ENCODE measurements around the gene ZNF48. TPM values are rescaled to one million over a fixed set of nuclear protein-coding genes. Genes with fewer than 3 reads are reported as not detected.

Gene ZNF48
- total RNA-seq, 4 donors from 2014 or later, result 4.4 to 12.7 (median 8.7) TPM

GRCh38 chr16:30447512-30448226 is 52.4 kb downstream of the ZNF48 start:
- H3K9me3 ChIP-seq, result no peaks in the 10 kb centered on the region
- in situ Hi-C loops (cut with MboI; ENCODE audit: low sequenced_read_pairs in 4 of 4), result loop anchor here in 1 of 4 donors (10.0 to 25.0 kb wide), 2 partner anchors 87 to 190 kb away; partner anchors contain the start of gene ZNF747
- H3K4me3 ChIP-seq, result no peak overlapping the region
- H3K4me1 ChIP-seq, result peaks cover 20 to 21% of the 10 kb centered on the region in 2 donors
- no peaks in the 10 kb centered on the region for H3K27me3 ChIP-seq
- ATAC-seq (no peak), DNase-seq (no peak)
- intact Hi-C loops (cut with DNase I; ENCODE audit: low total_unique reads), result no loop called here
- TF ChIP-seq POLR2A (IDR thresholded peaks at IDR 0.05), result no peak
- TF ChIP-seq CTCF (IDR thresholded peaks at IDR 0.05 in 4 of 5, conservative IDR thresholded peaks at IDR 0.05 in 1 of 5), result no peak
- no peaks in the 10 kb centered on the region for H3K36me3 ChIP-seq
- H3K27ac ChIP-seq, result no peak overlapping the region

DNA sequence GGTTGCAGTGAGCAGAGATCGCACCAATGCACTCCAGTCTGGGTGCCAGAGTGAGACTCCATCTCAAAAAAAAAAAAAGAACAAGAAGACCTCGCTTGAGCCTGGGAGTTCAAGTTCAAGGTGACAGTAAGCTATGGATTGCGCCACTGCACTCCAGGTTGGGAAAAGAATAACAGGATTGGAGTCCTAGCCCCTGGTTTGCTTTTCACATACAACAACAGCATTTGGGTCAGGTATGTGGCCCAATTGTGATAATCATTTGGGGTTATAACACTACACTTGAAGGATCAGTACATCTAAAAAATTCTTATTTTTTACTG is 53.9 kb downstream of the ZNF48 start:
- ATAC-seq (no peak), DNase-seq (no peak)
- Histone ChIP-seq H3K36me3 (no peaks in the 10 kb centered on the region), H3K4me1 (peaks cover 10% of the 10 kb centered on the region in 2 donors), H3K27ac (no peak overlapping the region), H3K4me3 (no peak overlapping the region), H3K9me3 (no peaks in the 10 kb centered on the region), H3K27me3 (no peaks in the 10 kb centered on the region)
- in situ Hi-C loops (cut with MboI; ENCODE audit: low sequenced_read_pairs in 4 of 4), result loop anchor here in 1 of 4 donors (10.0 to 25.0 kb wide), 2 partner anchors 86 to 188 kb away; partner anchors contain the start of gene ZNF747
- intact Hi-C loops (cut with DNase I; ENCODE audit: low total_unique reads), result no loop called here
- no peak for TF ChIP-seq POLR2A (IDR thresholded peaks at IDR 0.05)
- TF ChIP-seq CTCF (IDR thresholded peaks at IDR 0.05 in 4 of 5, conservative IDR thresholded peaks at IDR 0.05 in 1 of 5), result no peak

Other genes with a start within 250 kb of the ZNF48 start
- gene CORO1A, start 211.8 kb upstream of the ZNF48 start, total RNA-seq, result 1 to 10 TPM in 3 of 4 donors, under 1 TPM in 1; 0.44 to 8.9 (median 5.8) TPM
- gene BOLA2B, start 201.8 kb upstream of the ZNF48 start, total RNA-seq, result 100 to 1,000 TPM in 3 of 4 donors, 10 to 100 TPM in 1; 96.7 to 228 (median 140) TPM
- gene SLX1A, start 201.5 kb upstream of the ZNF48 start, total RNA-seq, result 100 to 1,000 TPM in 1 of 4 donors, 10 to 100 TPM in 3; 23.6 to 103 (median 45.7) TPM
- gene SULT1A3, start 196.2 kb upstream of the ZNF48 start, total RNA-seq, result 10 to 100 TPM in 1 of 4 donors, 1 to 10 TPM in 2, not detected in 1; 4.9 to 11.3 (median 9.2) TPM
- 10 to 100 TPM in 1 of 4 donors, 1 to 10 TPM in 1, under 1 TPM in 2; 0.62 to 10.4 (median 0.91) TPM for gene NPIPB13, start 146.9 kb upstream of the ZNF48 start, total RNA-seq
- gene CD2BP2, start 40.1 kb upstream of the ZNF48 start, total RNA-seq, result 10 to 100 TPM; 33.4 to 53.8 (median 40.9) TPM
- gene TBC1D10B, start 24.9 kb upstream of the ZNF48 start, total RNA-seq, result 10 to 100 TPM; 35.3 to 52.6 (median 43.6) TPM
- 1,000 to 10,000 TPM; 1,053 to 4,879 (median 1,942) TPM for gene MYL11, start 20.6 kb upstream of the ZNF48 start, total RNA-seq
- gene SEPTIN1, start 12.9 kb upstream of the ZNF48 start, total RNA-seq, result under 1 TPM in 1 of 4 donors, not detected in 3; 0.65 TPM
- gene ZNF771, start 12.2 kb downstream of the ZNF48 start, total RNA-seq, result 10 to 100 TPM; 16.7 to 34.1 (median 24.7) TPM
- 10 to 100 TPM; 11.8 to 32.6 (median 17.8) TPM for gene DCTPP1, start 34.6 kb downstream of the ZNF48 start, total RNA-seq
- 10 to 100 TPM; 23.7 to 29.5 (median 27.4) TPM for gene SEPHS2, start 50.5 kb downstream of the ZNF48 start, total RNA-seq
- gene ITGAL, start 77.3 kb downstream of the ZNF48 start, total RNA-seq, result 1 to 10 TPM in 1 of 4 donors, under 1 TPM in 2, not detected in 1; 0.16 to 1.9 (median 0.86) TPM
- 100 to 1,000 TPM in 1 of 4 donors, 10 to 100 TPM in 3; 39.8 to 118 (median 69.8) TPM for gene ZNF768, start 131.1 kb downstream of the ZNF48 start, total RNA-seq
- gene ZNF747, start 139.4 kb downstream of the ZNF48 start, total RNA-seq, result 10 to 100 TPM in 3 of 4 donors, 1 to 10 TPM in 1; 8.6 to 17.5 (median 13.1) TPM
- gene ZNF764, start 163.0 kb downstream of the ZNF48 start, total RNA-seq, result 1 to 10 TPM; 3.7 to 5.5 (median 4.9) TPM
- 10 to 100 TPM; 11.0 to 38.2 (median 18.5) TPM for gene ZNF688, start 176.3 kb downstream of the ZNF48 start, total RNA-seq
- gene ZNF785, start 190.3 kb downstream of the ZNF48 start, total RNA-seq, result 1 to 10 TPM in 2 of 4 donors, under 1 TPM in 2; 0.70 to 3.2 (median 1.0) TPM
- gene ZNF689, start 215.0 kb downstream of the ZNF48 start, total RNA-seq, result 1 to 10 TPM; 2.9 to 6.3 (median 6.1) TPM

Measured in gastrocnemius medialis (tissue), 4 donors.